ENCODE measurements around the gene MMS19.
"Not testable (repeated sequence)": the region's sequence is repeated elsewhere in the genome, so short reads cannot be mapped to it uniquely, and the experiment has no call there.

Gene MMS19

GRCh38 chr10:97459933-97460332 lies 38.3 kb downstream of the MMS19 start:
- no peak for DNase-seq

GRCh38 chr10:97459111-97459510 lies 39.1 kb downstream of the MMS19 start:
- no peak for DNase-seq

DNA sequence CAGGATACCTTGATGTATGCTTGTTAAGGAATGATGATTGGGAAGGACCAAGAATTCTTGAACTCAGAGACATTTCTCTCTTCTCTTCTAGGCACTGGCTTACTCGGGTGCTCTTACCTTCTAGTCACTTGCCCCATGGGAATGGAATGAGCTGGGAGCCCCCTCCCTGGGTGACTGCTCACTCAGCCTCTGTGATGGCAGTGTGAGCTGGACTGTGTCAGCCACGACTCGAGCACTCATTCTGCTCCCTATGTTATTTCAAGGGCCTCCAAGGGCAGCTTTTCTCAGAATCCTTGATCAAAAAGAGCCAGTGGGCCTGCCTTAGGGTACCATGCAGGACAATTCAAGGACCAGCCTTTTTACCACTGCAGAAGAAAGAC lies 41.5 kb downstream of the MMS19 start:
- no peak for DNase-seq

DNA sequence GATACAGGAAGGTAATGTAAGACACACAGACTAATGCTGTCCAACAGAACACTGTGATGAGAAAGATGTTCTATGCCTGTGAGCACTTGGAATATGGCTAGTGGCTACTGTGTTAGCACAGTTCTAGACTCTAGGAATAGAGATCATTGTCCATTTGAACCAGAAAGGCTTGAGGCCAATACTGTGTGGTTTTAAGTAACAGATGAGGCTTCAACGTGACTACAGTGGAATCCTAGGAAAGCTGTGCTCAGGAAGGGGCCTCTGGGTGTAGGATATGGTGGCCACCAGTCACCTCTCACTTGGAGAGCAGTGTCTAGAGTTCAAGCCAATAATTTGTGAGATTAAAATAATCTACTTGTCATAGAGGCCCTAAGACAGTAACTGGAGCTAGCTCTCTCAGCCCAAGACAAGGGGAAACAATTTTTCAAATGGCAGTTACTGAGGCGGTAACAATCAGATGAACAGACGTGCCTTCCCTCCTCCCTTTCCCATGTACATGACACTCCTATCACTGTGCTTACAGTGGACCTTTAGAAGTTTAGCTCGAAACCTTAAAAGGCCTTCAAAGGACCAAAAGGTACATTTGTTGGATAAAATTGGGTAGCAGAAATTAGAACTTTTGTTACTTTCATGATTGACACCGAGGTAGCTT lies 42.1 kb downstream of the MMS19 start:
- DNase-seq: no peak

DNA sequence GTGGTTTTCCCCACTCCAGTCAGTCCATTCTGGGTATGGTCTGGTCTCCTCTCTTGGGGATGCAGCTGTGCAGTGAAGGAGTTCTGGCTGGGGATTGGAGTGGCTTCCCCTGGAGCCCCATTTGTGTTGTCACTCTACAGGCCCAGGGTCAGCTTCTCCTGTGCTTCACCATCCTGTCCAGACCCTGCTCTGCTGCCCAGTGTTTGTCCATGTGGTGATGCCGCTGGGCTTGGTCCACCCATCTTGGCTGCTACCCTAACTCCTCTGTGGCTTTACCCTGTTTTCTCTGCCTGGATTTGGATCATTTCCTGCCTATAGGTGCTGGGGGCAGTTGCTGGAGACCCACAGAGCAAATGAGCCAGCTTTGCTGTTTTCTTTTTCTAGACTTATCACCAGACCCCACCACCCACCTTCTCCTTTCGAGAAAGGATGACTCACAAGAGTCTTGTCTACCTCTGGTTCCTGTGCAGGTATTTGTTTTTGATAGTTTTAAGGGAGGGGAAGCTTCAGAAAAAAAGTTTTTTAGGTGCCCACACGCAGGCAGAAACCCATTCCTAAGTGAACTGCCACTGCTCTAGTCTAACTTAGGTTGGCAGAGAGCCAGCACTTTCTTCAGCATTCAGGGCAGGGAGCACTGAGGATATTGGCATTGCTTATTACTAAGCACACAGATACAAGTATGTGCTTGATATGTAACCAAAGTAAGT lies 43.7 kb downstream of the MMS19 start:
- no peak for DNase-seq

DNA sequence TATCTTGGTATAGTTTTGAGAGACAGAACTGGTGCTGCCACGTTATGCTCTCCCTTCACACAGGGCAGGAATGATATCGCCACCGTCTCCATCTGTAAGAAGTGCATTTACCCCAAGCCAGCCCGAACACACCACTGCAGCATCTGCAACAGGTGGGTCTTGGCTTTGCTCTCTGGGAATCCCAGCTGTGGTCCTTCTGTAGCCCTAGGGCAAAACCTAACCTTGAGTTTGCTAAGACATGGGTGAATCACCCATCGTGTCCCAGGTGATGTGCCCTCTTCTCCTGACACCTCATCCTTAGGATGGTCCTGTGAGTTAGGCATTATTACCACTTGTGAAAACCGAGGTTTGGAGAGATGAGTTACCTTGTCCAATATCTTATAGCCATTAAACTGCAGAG lies 45.9 kb downstream of the MMS19 start:
- DNase-seq: no peak

DNA sequence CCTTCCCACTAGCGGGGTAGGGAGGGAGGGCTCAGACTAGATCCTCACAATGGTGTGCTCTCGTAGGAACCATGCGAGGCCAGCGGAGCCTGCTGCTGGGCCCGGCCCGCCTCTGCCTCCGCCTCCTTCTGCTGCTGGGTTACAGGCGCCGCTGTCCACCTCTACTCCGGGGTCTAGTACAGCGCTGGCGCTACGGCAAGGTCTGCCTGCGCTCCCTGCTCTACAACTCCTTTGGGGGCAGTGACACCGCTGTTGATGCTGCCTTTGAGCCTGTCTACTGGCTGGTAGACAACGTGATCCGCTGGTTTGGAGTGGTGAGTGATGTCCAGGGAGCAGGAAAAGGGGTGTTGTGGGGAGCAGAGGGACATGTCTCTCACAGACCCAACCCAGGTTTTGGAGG lies 46.6 kb downstream of the MMS19 start:
- DNase-seq: no peak

- DNase-seq: no peak
These were observed 47.4 kb downstream of the MMS19 start for GRCh38 chr10:97450828-97451227.

- peak; percentile 95 for DNase-seq
These were observed 52.2 kb downstream of the MMS19 start, which contains the start of the genes EXOSC1 and ZDHHC16 for GRCh38 chr10:97445722-97446639. TSS of gene EXOSC1 (minus strand) at chr10:97446006. CDS start at chr10:97445985, 21 bp downstream. TSS of gene ZDHHC16 (plus strand) at chr10:97446175. CDS start at chr10:97451676, 5,501 bp downstream.

DNA sequence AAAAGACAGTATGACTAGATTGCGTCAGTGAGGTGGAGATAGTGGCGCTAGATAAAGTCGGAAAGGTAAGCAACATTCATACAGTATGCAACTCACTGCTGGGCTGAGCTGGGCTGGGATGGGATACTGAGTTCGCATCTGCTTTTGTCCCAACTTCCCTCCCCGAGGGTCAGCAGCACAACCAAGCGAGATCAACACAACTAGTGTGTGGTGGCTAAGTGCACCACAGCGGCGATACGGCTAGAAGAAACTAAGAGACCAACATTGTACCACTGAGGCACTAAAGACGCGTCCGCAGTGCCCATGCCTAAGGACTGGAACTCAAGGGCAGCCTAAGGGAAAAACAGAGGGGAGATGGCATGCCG lies 52.9 kb downstream of the MMS19 start:
- DNase-seq: no peak

- DNase-seq: no peak
These were observed 54.0 kb downstream of the MMS19 start for GRCh38 chr10:97444212-97444611.

- no peak for DNase-seq
These were observed 55.9 kb downstream of the MMS19 start for GRCh38 chr10:97442277-97442676.

- no peak for DNase-seq
These were observed 63.0 kb downstream of the MMS19 start for GRCh38 chr10:97435211-97435610.

- no peak for DNase-seq
These were observed 63.7 kb downstream of the MMS19 start for GRCh38 chr10:97434557-97434956.

GRCh38 chr10:97434055-97434454 lies 64.2 kb downstream of the MMS19 start:
- no peak for DNase-seq

DNA sequence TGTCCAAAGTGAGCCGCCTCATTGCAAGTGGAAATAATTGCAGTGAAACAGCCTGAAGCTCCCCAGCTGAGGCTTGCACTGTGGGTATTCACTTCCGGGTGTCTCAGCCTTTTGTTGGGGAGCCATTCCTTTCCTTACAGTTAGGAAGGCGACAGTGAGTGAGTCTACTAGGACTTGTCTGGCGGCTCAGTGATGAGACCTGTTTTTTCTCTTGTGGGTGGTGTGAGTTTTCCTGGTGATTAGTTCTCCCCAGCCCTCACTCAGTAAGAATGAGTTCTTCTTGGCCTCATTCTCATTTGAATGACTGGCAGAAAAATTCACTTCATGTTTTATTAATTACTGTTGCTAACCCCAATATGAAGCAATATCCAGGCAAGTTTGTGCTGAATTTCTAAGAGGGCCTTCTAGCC lies 69.6 kb downstream of the MMS19 start:
- DNase-seq: peak; percentile 40

GRCh38 chr10:97427571-97428179 lies 70.5 kb downstream of the MMS19 start:
- DNase-seq: no peak

- no peak for DNase-seq
These were observed 71.2 kb downstream of the MMS19 start for GRCh38 chr10:97426776-97427570.

- DNase-seq: peak; percentile 96
These were observed 72.1 kb downstream of the MMS19 start, which contains the start of gene PGAM1 for GRCh38 chr10:97425964-97426775. TSS of gene PGAM1 (plus strand) at chr10:97426191. CDS start at chr10:97426308, 117 bp downstream.

DNA sequence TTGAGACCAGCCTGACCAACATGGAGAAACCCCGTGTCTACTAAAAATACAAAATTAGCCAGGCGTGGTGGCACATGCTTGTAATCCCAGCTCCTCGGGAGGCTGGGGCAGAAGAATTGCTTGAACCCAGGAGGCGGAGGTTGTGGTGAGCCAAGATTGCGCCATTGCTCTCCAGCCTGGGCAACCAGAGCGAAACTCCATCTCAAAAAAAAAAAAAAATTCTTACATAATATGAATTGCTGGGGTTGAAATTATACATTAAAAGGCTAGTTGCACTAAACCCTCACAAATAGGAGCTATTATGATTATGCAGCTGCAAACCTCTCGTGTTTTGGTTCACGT lies 74.5 kb downstream of the MMS19 start:
- DNase-seq: not testable (repeated sequence)

GRCh38 chr10:97416565-97416964 lies 81.7 kb downstream of the MMS19 start:
- no peak for DNase-seq

Data from fibroblast of skin of right quadriceps (primary cell).